Caco-2 (cell line): Measurements from ENCODE around the gene SLC17A5. TPM values are rescaled to one million over a fixed set of nuclear protein-coding genes. Genes with fewer than 3 reads are reported as not detected.

Experiments used
- Bru-seq: library from RNA; stranded (reverse); fragments of 400-500 nt; gene quantifications from one replicate; lab custom pipeline; 2021; lab: Mats Ljungman, UMichigan
- BruChase-seq, 2 experiments: library from RNA; stranded (reverse); fragments of 400-500 nt; gene quantifications; one replicate each; lab custom pipeline; 2021; lab: Mats Ljungman, UMichigan
- BruUV-seq: library from RNA; stranded (reverse); fragments of 400-500 nt; replicated peaks from 2 replicates; lab custom pipeline; 2021; lab: Mats Ljungman, UMichigan
- CTCF ChIA-PET: fragments of 300-600 bp; sonication (Branson Sonifier 250); formaldehyde crosslinking; loops from one replicate; lab custom pipeline; 2022; ENCODE audit warnings: antibody characterized with exemption; lab: Charles Lee
- POLR2A ChIA-PET: fragments of 300-600 bp; sonication (Branson Sonifier 250); formaldehyde crosslinking; loops from one replicate; lab custom pipeline; 2022; ENCODE audit warnings: antibody characterized with exemption; lab: Charles Lee
- DNase-seq, 2 experiments: peaks; one replicate each; pipeline versions ENCODE4 v3.0.0 to v3.0.0-alpha.2; 2020 to 2022
- H3K27me3 ChIP-seq: replicated peaks from 2 replicates; pipeline ENCODE4 v1.6.0; 2011; ENCODE audit warnings: low read length; ENCODE audit not compliant: control insufficient read depth, insufficient read depth
- H3K36me3 ChIP-seq: 2 replicates; pipeline ENCODE4 v1.5.1; 2011; ENCODE audit warnings: low read length; ENCODE audit not compliant: control insufficient read depth, insufficient read depth
- H3K4me1 ChIP-seq: fragments of 250-450 bp; sonication (Bioruptor Pico); 2 replicates; pipeline ENCODE4 v1.5.1; 2020; ENCODE audit warnings: mild to moderate bottlenecking
- H3K4me3 ChIP-seq: 2 replicates; pipeline ENCODE4 v1.5.1; 2011; ENCODE audit warnings: low read depth, mild to moderate bottlenecking, control low read depth, low read length
- H3K9me3 ChIP-seq: fragments of 250-450 bp; sonication (Bioruptor Pico); 2 replicates; pipeline ENCODE4 v1.5.1; 2020; ENCODE audit warnings: mild to moderate bottlenecking, moderate library complexity
- H3K27ac Mint-ChIP-seq: one replicate; pipeline ENCODE4 v1.8.0; 2022; ENCODE audit warnings: mixed read lengths; ENCODE audit not compliant: unreplicated experiment
- H3K27me3 Mint-ChIP-seq: one replicate; pipeline ENCODE4 v1.8.0; 2022; ENCODE audit warnings: mixed read lengths; ENCODE audit not compliant: insufficient read depth, unreplicated experiment
- H3K36me3 Mint-ChIP-seq: one replicate; pipeline ENCODE4 v1.8.0; 2022; ENCODE audit warnings: mild to moderate bottlenecking, mixed read lengths; ENCODE audit not compliant: insufficient read depth, unreplicated experiment
- H3K4me1 Mint-ChIP-seq: one replicate; pipeline ENCODE4 v1.8.0; 2022; ENCODE audit warnings: low read depth, mixed read lengths; ENCODE audit not compliant: unreplicated experiment
- H3K4me3 Mint-ChIP-seq: one replicate; pipeline ENCODE4 v1.8.0; 2022; ENCODE audit warnings: mild to moderate bottlenecking, moderate library complexity, mixed read lengths; ENCODE audit not compliant: unreplicated experiment
- H3K9me3 Mint-ChIP-seq: one replicate; pipeline ENCODE4 v1.8.0; 2022; ENCODE audit warnings: mixed read lengths; ENCODE audit not compliant: unreplicated experiment
- intact Hi-C: fragments of 100-400 bp; cut with micrococcal nuclease; formaldehyde crosslinking; loops from one replicate; pipeline ENCODE4 v1.10.0; 2022; ENCODE audit not compliant: unreplicated experiment
- long read RNA-seq: library from polyadenylated mRNA; stranded (forward); transcript quantifications from one replicate; pipeline ENCODE4 v2.0.0, GENCODE V29; 2022
- total RNA-seq: library from RNA; stranded (reverse); gene quantifications from 2 replicates; pipeline ENCODE4 v1.2.3, GENCODE V29; 2022
- TF ChIP-seq, protein P1 (sequence below), 2 experiments: fragments of 200-600 bp in 1 of 2; IDR thresholded peaks; 1 replicate in 1 of 2; 2 replicates in 1 of 2; pipeline versions ENCODE4 v1.5.1 to v1.8.0; 2011 to 2022; ENCODE audit warnings: antibody characterized with exemption in 1 of 2, control low read depth in 1 of 2, inconsistent platforms in 1 of 2, low read depth in 1 of 2, low read length in 1 of 2, mild to moderate bottlenecking in 1 of 2, moderate library complexity in 1 of 2; ENCODE audit not compliant: insufficient read depth in 1 of 2, severe bottlenecking in 1 of 2, unreplicated experiment in 1 of 2

The SLC17A5 gene
- total RNA-seq (13.0 TPM in 2 replicates), Bru-seq, nascent RNA (percentile 56 among the genes with signal in this experiment), BruChase-seq, experiment 1, labeled RNA remaining after a 2-hour chase (percentile 62 among the genes with signal in this experiment), BruChase-seq, experiment 2, labeled RNA remaining after a 6-hour chase (percentile 72 among the genes with signal in this experiment)
- long read RNA-seq, transcript SLC17A5-201 (11 exons, 3,455 nt) = major isoform, 8 of 22 reads
- long read RNA-seq, partial matches to known transcripts = 2 of 22 reads
- long read RNA-seq, other reads (novel, unspliced or antisense) = 12 of 22 reads

- Mint-ChIP-seq H3K27ac (peak within 1 kb of the TSS; percentile 96), H3K4me1 (peaks cover 12% of the 10 kb centered on the region), H3K27me3 (no peaks in the 10 kb centered on the region), H3K9me3 (no peaks in the 10 kb centered on the region), H3K4me3 (peak within 1 kb of the TSS; percentile 87), H3K36me3 (peaks cover 22% of the 10 kb centered on the region)
- H3K9me3 ChIP-seq = no peaks in the 10 kb centered on the region
- H3K4me1 ChIP-seq = peaks cover 25% of the 10 kb centered on the region
- no TSS peak for BruUV-seq
- POLR2A ChIA-PET = interaction anchor here (0.5 to 2.3 kb wide), 13 partner anchors 12 to 1590 kb away, joined by 3 to 19 read pairs (median 5); partner anchors contain the start of genes EEF1A1 and MTO1
- H3K27me3 ChIP-seq = no peaks in the 10 kb centered on the region
- TF ChIP-seq, protein P1, sequence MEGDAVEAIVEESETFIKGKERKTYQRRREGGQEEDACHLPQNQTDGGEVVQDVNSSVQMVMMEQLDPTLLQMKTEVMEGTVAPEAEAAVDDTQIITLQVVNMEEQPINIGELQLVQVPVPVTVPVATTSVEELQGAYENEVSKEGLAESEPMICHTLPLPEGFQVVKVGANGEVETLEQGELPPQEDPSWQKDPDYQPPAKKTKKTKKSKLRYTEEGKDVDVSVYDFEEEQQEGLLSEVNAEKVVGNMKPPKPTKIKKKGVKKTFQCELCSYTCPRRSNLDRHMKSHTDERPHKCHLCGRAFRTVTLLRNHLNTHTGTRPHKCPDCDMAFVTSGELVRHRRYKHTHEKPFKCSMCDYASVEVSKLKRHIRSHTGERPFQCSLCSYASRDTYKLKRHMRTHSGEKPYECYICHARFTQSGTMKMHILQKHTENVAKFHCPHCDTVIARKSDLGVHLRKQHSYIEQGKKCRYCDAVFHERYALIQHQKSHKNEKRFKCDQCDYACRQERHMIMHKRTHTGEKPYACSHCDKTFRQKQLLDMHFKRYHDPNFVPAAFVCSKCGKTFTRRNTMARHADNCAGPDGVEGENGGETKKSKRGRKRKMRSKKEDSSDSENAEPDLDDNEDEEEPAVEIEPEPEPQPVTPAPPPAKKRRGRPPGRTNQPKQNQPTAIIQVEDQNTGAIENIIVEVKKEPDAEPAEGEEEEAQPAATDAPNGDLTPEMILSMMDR (IDR thresholded peaks at IDR 0.05; ENCODE audit: insufficient read depth in 1 of 2, low read depth in 1 of 2, low read length in 1 of 2, severe bottlenecking in 1 of 2, unreplicated experiment in 1 of 2) = no peak
- peak within 1 kb of the TSS; percentile 85 for H3K4me3 ChIP-seq
- DNase-seq = peak; percentile 94
- intact Hi-C loops = loop anchor here (1.0 to 5.0 kb wide), 3 partner anchors 73 to 201 kb away; partner anchors contain the start of genes CGAS and EEF1A1
- no peaks in the 10 kb centered on the region; the same call in 1 of the 2 replicates for H3K36me3 ChIP-seq
- CTCF ChIA-PET = interaction anchor here (0.7 to 1.3 kb wide), 9 partner anchors 8 to 1558 kb away, joined by 3 to 5 read pairs (median 3); partner anchors contain the start of genes EEF1A1 and MTO1
These were observed at the start of gene SLC17A5 for GRCh38 chr6:73653571-73654424. TSS of gene SLC17A5 (minus strand) at chr6:73653992. CDS start at chr6:73653886, 106 bp downstream.

- no peaks in the 10 kb centered on the region for H3K36me3 ChIP-seq
- H3K4me3 ChIP-seq = no peak overlapping the region
- H3K4me1 ChIP-seq = no peaks in the 10 kb centered on the region
- POLR2A ChIA-PET = no interaction called here
- no peak overlapping the region for H3K27ac Mint-ChIP-seq
- H3K27me3 ChIP-seq = no peaks in the 10 kb centered on the region
- intact Hi-C loops = no loop called here
- H3K36me3 Mint-ChIP-seq = no peaks in the 10 kb centered on the region
- no peaks in the 10 kb centered on the region for H3K9me3 ChIP-seq
- peaks cover 7% of the 10 kb centered on the region for H3K27me3 Mint-ChIP-seq
- DNase-seq = no peak
- BruUV-seq = no TSS peak
- H3K4me1 Mint-ChIP-seq = no peaks in the 10 kb centered on the region
- TF ChIP-seq, protein P1 (IDR thresholded peaks at IDR 0.05; ENCODE audit: insufficient read depth in 1 of 2, low read depth in 1 of 2, low read length in 1 of 2, severe bottlenecking in 1 of 2, unreplicated experiment in 1 of 2) = no peak
- CTCF ChIA-PET = interaction anchor here (1.0 kb wide), 1 partner anchor 30 kb away, joined by 5 read pairs; no protein-coding TSS in a partner anchor
- H3K9me3 Mint-ChIP-seq = no peaks in the 10 kb centered on the region
- no peak overlapping the region for H3K4me3 Mint-ChIP-seq
These were observed 49.7 kb upstream of the SLC17A5 start for GRCh38 chr6:73703466-73703865.

DNA sequence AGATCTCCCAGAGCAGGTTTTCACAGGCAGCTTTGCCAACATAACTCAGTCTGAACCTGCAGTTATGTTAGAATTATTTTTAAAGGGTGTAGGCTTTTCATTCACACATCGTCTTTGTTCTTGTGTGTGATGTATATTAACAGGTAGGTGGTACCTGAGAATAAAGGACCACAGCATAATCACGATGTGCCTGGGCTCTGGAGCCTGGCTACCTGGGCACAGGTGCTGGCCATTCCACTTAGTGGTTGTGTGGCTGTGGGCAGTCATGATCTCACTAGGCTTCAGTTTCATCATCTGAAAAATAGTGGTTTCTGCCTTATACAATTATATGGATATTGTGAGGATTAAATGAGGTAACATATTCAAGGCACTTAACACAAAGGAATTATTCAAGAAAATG is 48.7 kb upstream of the SLC17A5 start:
- H3K9me3 Mint-ChIP-seq = no peaks in the 10 kb centered on the region
- no peaks in the 10 kb centered on the region for H3K36me3 Mint-ChIP-seq
- H3K4me3 Mint-ChIP-seq = no peak overlapping the region
- intact Hi-C loops = no loop called here
- DNase-seq = no peak
- ChIA-PET POLR2A (no interaction called here), CTCF (no interaction called here)
- H3K27ac Mint-ChIP-seq = no peak overlapping the region
- no peaks in the 10 kb centered on the region for H3K4me1 Mint-ChIP-seq
- H3K27me3 Mint-ChIP-seq = peaks cover 8% of the 10 kb centered on the region
- Histone ChIP-seq H3K4me1 (no peaks in the 10 kb centered on the region), H3K4me3 (no peak overlapping the region), H3K36me3 (no peaks in the 10 kb centered on the region), H3K27me3 (no peaks in the 10 kb centered on the region), H3K9me3 (no peaks in the 10 kb centered on the region)
- TF ChIP-seq, protein P1 (IDR thresholded peaks at IDR 0.05; ENCODE audit: insufficient read depth in 1 of 2, low read depth in 1 of 2, low read length in 1 of 2, severe bottlenecking in 1 of 2, unreplicated experiment in 1 of 2) = no peak
- BruUV-seq = no TSS peak
